Endothelial cell of umbilical vein (primary cell): ENCODE measurements around the gene C2orf74. TPM values are rescaled to one million over a fixed set of nuclear protein-coding genes. Genes with fewer than 3 reads are reported as not detected.
A peak's percentile ranks its signal among the peaks of the same experiment; 100 is the strongest.

Experiments used
- BruUV-seq: library from RNA; stranded (reverse); fragments of 400-500 nt; replicated peaks from 2 replicates; lab custom pipeline; 2021; lab: Mats Ljungman, UMichigan
- CTCF ChIA-PET: fragments of 300-600, 350-600 bp; sonication (Branson Sonifier 250); formaldehyde crosslinking; loops from one replicate; lab custom pipeline; 2021; ENCODE audit warnings: antibody characterized with exemption, inconsistent platforms; lab: Charles Lee
- POLR2A ChIA-PET: fragments of 300-600, 350-600 bp; sonication (Branson Sonifier 250); formaldehyde crosslinking; loops from one replicate; lab custom pipeline; 2021; ENCODE audit warnings: antibody characterized with exemption, inconsistent platforms; lab: Charles Lee
- DNase-seq: peaks from one replicate; pipeline ENCODE4 v3.0.0-alpha.2; 2011; ENCODE audit warnings: low read depth, low spot score
- FAIRE-seq: peaks from 2 replicates; lab custom pipeline; 2011; peaks lifted over from hg19 to GRCh38; lab: Jason Lieb, UNC
- H2AFZ ChIP-seq: 2 replicates; pipeline ENCODE4 v1.6.0; 2012; ENCODE audit warnings: low read depth, low read length, control low read depth, inconsistent platforms
- H3K27ac ChIP-seq: 2 replicates; pipeline ENCODE4 v1.5.1; 2011; ENCODE audit warnings: low read depth, mild to moderate bottlenecking, control low read depth, low read length, moderate library complexity; ENCODE audit not compliant: insufficient read depth
- H3K27me3 ChIP-seq, 2 experiments: 2 replicates each; pipeline versions ENCODE4 v1.6.0 to v1.6.1; 2011; ENCODE audit warnings: low read length in 2 of 2, mixed read lengths in 1 of 2; ENCODE audit not compliant: control insufficient read depth in 2 of 2, insufficient read depth in 2 of 2
- H3K36me3 ChIP-seq, 2 experiments: 2 replicates in 1 of 2; 3 replicates in 1 of 2; pipeline ENCODE4 v1.5.1; 2011; ENCODE audit warnings: low read length in 2 of 2, mild to moderate bottlenecking in 1 of 2, moderate library complexity in 1 of 2; ENCODE audit not compliant: control insufficient read depth in 2 of 2, insufficient read depth in 2 of 2; ENCODE audit errors: extremely low read depth in 1 of 2
- H3K4me1 ChIP-seq: 3 replicates; pipeline ENCODE4 v1.5.1; 2011; ENCODE audit warnings: mild to moderate bottlenecking, low read length; ENCODE audit not compliant: control insufficient read depth, insufficient read depth; ENCODE audit errors: extremely low read depth
- H3K4me2 ChIP-seq: 2 replicates; pipeline ENCODE4 v1.6.1; 2011; ENCODE audit warnings: low read length, control low read depth, mixed read lengths; ENCODE audit not compliant: insufficient read depth
- H3K4me3 ChIP-seq, 3 experiments: fragments of 200-600 bp in 1 of 3; sonication (generic), shearing (Covaris generic) in 1 of 3; replicated peaks in 1 of 3; 2 replicates each; pipeline ENCODE4 v1.5.1; 2011 to 2016; ENCODE audit warnings: control low read depth in 3 of 3, low read length in 3 of 3, mild to moderate bottlenecking in 2 of 3, inconsistent platforms in 1 of 3, low read depth in 1 of 3, moderate library complexity in 1 of 3; ENCODE audit not compliant: insufficient read depth in 1 of 3
- H3K79me2 ChIP-seq: 2 replicates; pipeline ENCODE4 v1.6.0; 2012; ENCODE audit warnings: low read length, inconsistent platforms; ENCODE audit not compliant: control insufficient read depth, insufficient read depth
- H3K9ac ChIP-seq: replicated peaks from 2 replicates; pipeline ENCODE3; 2011; ENCODE audit warnings: low read length, control low read depth; ENCODE audit not compliant: insufficient read depth; ENCODE audit errors: extremely low read depth
- H3K9me1 ChIP-seq: replicated peaks from 3 replicates; pipeline ENCODE4 v1.6.0; 2011; ENCODE audit warnings: mild to moderate bottlenecking, low read length; ENCODE audit not compliant: control insufficient read depth, insufficient read depth; ENCODE audit errors: extremely low read depth
- H3K9me3 ChIP-seq: replicated peaks from 2 replicates; pipeline ENCODE4 v1.5.1; 2012; ENCODE audit warnings: low read length, inconsistent platforms; ENCODE audit not compliant: control insufficient read depth, insufficient read depth
- H4K20me1 ChIP-seq: replicated peaks from 2 replicates; pipeline ENCODE3; 2011; ENCODE audit warnings: mild to moderate bottlenecking, low read length; ENCODE audit not compliant: control insufficient read depth, insufficient read depth; ENCODE audit errors: extremely low read depth
- CTCF ChIP-seq, 2 donors: IDR thresholded peaks; 1 replicate in 1 of 2; 2 replicates in 1 of 2; pipeline ENCODE4 v1.5.1; 2011; ENCODE audit warnings: low read length in 2 of 2, mild to moderate bottlenecking in 2 of 2, moderate library complexity in 2 of 2, control low read depth in 1 of 2, inconsistent platforms in 1 of 2, low read depth in 1 of 2; ENCODE audit not compliant: insufficient read depth in 1 of 2; ENCODE audit errors: extremely low read depth in 1 of 2
- EZH2 ChIP-seq: IDR thresholded peaks from 2 replicates; pipeline ENCODE4 v1.6.1; 2012; ENCODE audit warnings: borderline replicate concordance, low read depth, mild to moderate bottlenecking, moderate library complexity, low read length, inconsistent platforms; ENCODE audit not compliant: severe bottlenecking
- FOS ChIP-seq: IDR thresholded peaks from 2 replicates; pipeline ENCODE4 v1.6.1; 2011; ENCODE audit warnings: mild to moderate bottlenecking, low read length, moderate library complexity, borderline replicate concordance; ENCODE audit not compliant: insufficient read depth
- GATA2 ChIP-seq: IDR thresholded peaks from 2 replicates; pipeline ENCODE4 v1.7.0; 2011; ENCODE audit warnings: low read depth, mild to moderate bottlenecking, moderate library complexity, mixed read lengths, low read length; ENCODE audit not compliant: insufficient read length, insufficient read depth
- JUN ChIP-seq: IDR thresholded peaks from 2 replicates; pipeline ENCODE4 v1.6.1; 2011; ENCODE audit warnings: borderline replicate concordance, low read depth; ENCODE audit not compliant: insufficient read length, insufficient read depth
- MAX ChIP-seq: IDR thresholded peaks from 2 replicates; pipeline ENCODE4 v1.6.1; 2011; ENCODE audit not compliant: insufficient read depth, insufficient read length
- MYC ChIP-seq: IDR thresholded peaks from one replicate; pipeline ENCODE4 v1.6.1; 2011; ENCODE audit warnings: mild to moderate bottlenecking, low read depth, low read length
- POLR2A ChIP-seq: IDR thresholded peaks from 2 replicates; pipeline ENCODE4 v1.6.1; 2012; ENCODE audit warnings: low read depth, mild to moderate bottlenecking, control low read depth, low read length
- POLR2AphosphoS5 ChIP-seq: IDR thresholded peaks from 2 replicates; pipeline ENCODE4 v1.6.1; 2012; ENCODE audit warnings: low read depth, mild to moderate bottlenecking, control low read depth, low read length, moderate library complexity; ENCODE audit not compliant: insufficient read depth
- dilution Hi-C: fragments of 300-500 bp; cut with MboI; formaldehyde crosslinking; loops from one replicate; pipeline ENCODE4 v1.15.0; 2019; ENCODE audit warnings: low sequenced_read_pairs; ENCODE audit not compliant: extremely low pct_ligation_motif_present
- intact Hi-C: fragments of 100-400 bp; cut with micrococcal nuclease; formaldehyde crosslinking; loops from one replicate; pipeline ENCODE4 v1.10.0; 2022
- polyA plus RNA-seq, 4 experiments: library from polyadenylated mRNA; depleted of rRNA in 3 of 4; stranded (reverse) in 3 of 4; unstranded in 1 of 4; fragments of >200 nt; gene quantifications; 2 replicates each; pipeline versions ENCODE4 v1.2.1 to v1.2.3, GENCODE V29; 2011 to 2012; ENCODE audit warnings: missing spikeins in 1 of 4
- total RNA-seq: library from RNA; stranded (reverse); gene quantifications from 2 replicates; pipeline ENCODE4 v1.2.3, GENCODE V29; 2021

C2orf74 gene
- total and polyA plus RNA-seq, 2 donors (not counting 3 experiments of a cell fraction or from before 2014, with no cell fraction given): 4.1 to 5.6 TPM

- Histone ChIP-seq H3K9me3 (no peaks in the 10 kb centered on the region), H3K4me3 (peak overlapping the region; percentile 10 to 61 (median 54)), H3K4me2 (peak overlapping the region; percentile 28), H3K36me3 (peaks cover 0 to 7% of the 10 kb centered on the region in 2 experiments), H3K79me2 (peaks cover 21% of the 10 kb centered on the region), H3K4me1 (peaks cover 32% of the 10 kb centered on the region), H3K9me1 (no peaks in the 10 kb centered on the region), H2AFZ (peak overlapping the region; percentile 65), H3K27ac (peak overlapping the region; percentile 71), H3K27me3 (peaks cover 0 to 2% of the 10 kb centered on the region in 2 experiments), H3K9ac (peak overlapping the region; percentile 84), H4K20me1 (no peaks in the 10 kb centered on the region)
- TF ChIP-seq FOS: no peak
- no peak for TF ChIP-seq POLR2AphosphoS5
- TF ChIP-seq MYC: no peak
- no peak for TF ChIP-seq MAX
- no peak for TF ChIP-seq POLR2A
- TF ChIP-seq GATA2: no peak
- TF ChIP-seq EZH2: no peak
- TF ChIP-seq JUN: no peak
- no peak for TF ChIP-seq CTCF (IDR thresholded peaks at IDR 0.05; ENCODE audit: extremely low read depth in 1 of 2, insufficient read depth in 1 of 2, low read depth in 1 of 2, low read length in 2 of 2)
- no TSS peak for BruUV-seq
- intact Hi-C loops (loop anchor here (1.0 to 5.0 kb wide), 5 partner anchors 111 to 361 kb away; partner anchors contain the start of genes PEX13, REL, SANBR and USP34), dilution Hi-C loops (no loop called here)
- CTCF ChIA-PET: interaction anchor here (1.2 to 1.7 kb wide), 3 partner anchors 14 to 42 kb away, joined by 3 to 5 read pairs (median 4); no protein-coding TSS in a partner anchor
- FAIRE-seq (peak; percentile 78), DNase-seq (peak; percentile 36)
- POLR2A ChIA-PET: interaction anchor here (1.0 kb wide), 1 partner anchor 33 kb away, joined by 5 read pairs; no protein-coding TSS in a partner anchor
Measured at GRCh38 chr2:61177727-61178549, 15.9 kb downstream of the C2orf74 start.
